ENCODE data around the gene ZBTB7C. TPM values are rescaled to one million over a fixed set of nuclear protein-coding genes. Genes with fewer than 3 reads are reported as not detected.

ZBTB7C gene
- polyA plus RNA-seq, 3 donors, result 12.6 to 14.7 (median 13.9) TPM

- no peak for DNase-seq (ENCODE audit: low read depth in 3 of 3, low spot score in 2 of 3)
Measured at GRCh38 chr18:48419277-48420022, 10.3 kb upstream of the ZBTB7C start.

- DNase-seq (ENCODE audit: low read depth in 3 of 3, low spot score in 2 of 3), result no peak
Measured at GRCh38 chr18:48418539-48419276, 9.5 kb upstream of the ZBTB7C start.

GRCh38 chr18:48417985-48418384, 8.8 kb upstream of the ZBTB7C start:
- no peak for DNase-seq (ENCODE audit: low read depth in 3 of 3, low spot score in 2 of 3)

- DNase-seq (ENCODE audit: low read depth in 3 of 3, low spot score in 2 of 3), result no peak
Measured at GRCh38 chr18:48413342-48413741, 4.2 kb upstream of the ZBTB7C start.

- DNase-seq (ENCODE audit: low read depth in 3 of 3, low spot score in 2 of 3), result no peak
Measured at GRCh38 chr18:48412339-48412929, 3.3 kb upstream of the ZBTB7C start.

GRCh38 chr18:48410095-48410920, 1.1 kb upstream of the ZBTB7C start:
- DNase-seq (ENCODE audit: low read depth in 3 of 3, low spot score in 2 of 3), result peak in 1 of 3 donors; percentile 80

GRCh38 chr18:48409591-48410094, 460 bp upstream of the ZBTB7C start:
- DNase-seq (ENCODE audit: low read depth in 3 of 3, low spot score in 2 of 3), result no peak

GRCh38 chr18:48408111-48408726, 964 bp downstream of the ZBTB7C start:
- no peak for DNase-seq (ENCODE audit: low read depth in 3 of 3, low spot score in 2 of 3)

GRCh38 chr18:48407358-48407757, 1.8 kb downstream of the ZBTB7C start:
- no peak for DNase-seq (ENCODE audit: low read depth in 3 of 3, low spot score in 2 of 3)

- DNase-seq (ENCODE audit: low read depth in 3 of 3, low spot score in 2 of 3), result no peak
Measured at GRCh38 chr18:48405978-48406377, 3.2 kb downstream of the ZBTB7C start.

GRCh38 chr18:48404716-48405507, 4.3 kb downstream of the ZBTB7C start:
- no peak for DNase-seq (ENCODE audit: low read depth in 3 of 3, low spot score in 2 of 3)

GRCh38 chr18:48402953-48403352, 6.2 kb downstream of the ZBTB7C start:
- DNase-seq (ENCODE audit: low read depth in 3 of 3, low spot score in 2 of 3), result no peak

GRCh38 chr18:48399303-48400075, 9.7 kb downstream of the ZBTB7C start:
- DNase-seq (ENCODE audit: low read depth in 3 of 3, low spot score in 2 of 3), result no peak

- no peak for DNase-seq (ENCODE audit: low read depth in 3 of 3, low spot score in 2 of 3)
Measured at GRCh38 chr18:48398074-48398473, 11.1 kb downstream of the ZBTB7C start.

- no peak for DNase-seq (ENCODE audit: low read depth in 3 of 3, low spot score in 2 of 3)
Measured at GRCh38 chr18:48397021-48397420, 12.2 kb downstream of the ZBTB7C start.

GRCh38 chr18:48396561-48396960, 12.6 kb downstream of the ZBTB7C start:
- no peak for DNase-seq (ENCODE audit: low read depth in 3 of 3, low spot score in 2 of 3)

- no peak for DNase-seq (ENCODE audit: low read depth in 3 of 3, low spot score in 2 of 3)
Measured at GRCh38 chr18:48395646-48396045, 13.5 kb downstream of the ZBTB7C start.

- no peak for DNase-seq (ENCODE audit: low read depth in 3 of 3, low spot score in 2 of 3)
Measured at GRCh38 chr18:48394176-48394575, 15.0 kb downstream of the ZBTB7C start.

GRCh38 chr18:48393776-48394175, 15.4 kb downstream of the ZBTB7C start:
- DNase-seq (ENCODE audit: low read depth in 3 of 3, low spot score in 2 of 3), result no peak

All from right renal cortex interstitium (tissue), 3 donors.